CD4-positive, alpha-beta T cell treated with Interleukin-21 for 1 hour (primary cell): Measurements from ENCODE around the gene TAF12.
"Not testable (repeated sequence)": the region's sequence is repeated elsewhere in the genome, so short reads cannot be mapped to it uniquely, and the experiment has no call there.

Experiments
- DNase-seq: peaks from one replicate; pipeline ENCODE4 v3.0.0-alpha.2; 2020

The TAF12 gene, protein sequence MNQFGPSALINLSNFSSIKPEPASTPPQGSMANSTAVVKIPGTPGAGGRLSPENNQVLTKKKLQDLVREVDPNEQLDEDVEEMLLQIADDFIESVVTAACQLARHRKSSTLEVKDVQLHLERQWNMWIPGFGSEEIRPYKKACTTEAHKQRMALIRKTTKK

DNA sequence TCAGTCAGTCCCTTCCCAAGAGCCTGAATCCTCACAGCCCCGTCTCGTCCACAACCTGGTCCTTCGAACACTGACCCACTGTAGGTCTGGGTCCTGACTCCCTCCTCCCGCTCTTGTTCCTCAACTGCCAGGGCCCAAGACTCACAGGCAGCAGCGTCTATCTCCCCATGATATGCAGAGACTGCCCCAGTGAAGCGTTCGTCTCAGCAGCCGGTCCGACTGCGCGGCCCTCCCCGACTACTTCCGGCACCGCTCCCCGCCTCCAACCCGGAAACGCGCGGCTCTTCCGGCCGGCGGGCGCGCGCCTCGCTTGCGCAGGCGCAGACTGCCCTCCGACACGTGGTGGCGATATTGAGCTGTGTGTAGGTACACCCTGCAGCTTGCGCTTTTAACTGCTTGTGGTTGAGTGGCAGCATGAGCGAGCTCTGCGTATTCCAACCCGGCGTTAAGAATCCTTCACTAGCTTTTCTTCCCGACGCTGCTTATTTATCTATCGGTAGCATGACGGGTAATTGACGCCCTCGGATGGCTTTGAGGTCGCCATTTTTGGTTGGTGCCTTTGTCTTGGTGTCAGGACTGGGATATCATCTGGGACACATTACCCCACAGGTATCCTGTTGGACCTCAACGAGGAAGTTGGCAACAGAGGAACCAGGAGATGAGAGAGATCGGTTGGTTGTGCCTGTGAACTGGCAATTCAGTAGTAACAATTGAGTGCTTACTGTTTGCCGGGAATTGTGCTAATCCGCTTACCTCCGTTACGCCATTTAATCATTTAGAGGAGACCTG, at the start of gene TAF12:
Gene TAF12 (minus strand): TSS at position 221 of the 789 bp plus-strand sequence. CDS start 20,986 bp downstream, outside the sequence.
- peak; percentile 97 for DNase-seq

DNA sequence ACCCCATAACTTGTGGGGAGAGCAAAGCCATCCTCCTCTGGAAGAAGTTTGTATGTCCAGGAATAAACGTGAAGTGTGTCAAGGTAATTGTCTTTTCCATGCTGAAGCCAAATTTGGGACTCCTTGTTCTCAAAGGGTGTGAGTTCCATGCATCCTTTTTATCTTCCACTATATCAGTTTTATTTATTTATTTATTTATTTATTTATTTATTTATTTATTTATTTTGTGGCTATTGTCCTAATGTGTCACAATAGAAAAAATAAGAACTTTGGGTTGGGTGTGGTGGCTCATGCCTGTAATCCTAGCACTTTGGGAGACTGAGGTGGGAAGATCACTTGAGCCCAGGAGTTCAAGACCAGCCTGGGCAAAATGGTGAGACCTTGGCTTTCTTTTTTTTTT, 48.8 kb upstream of the TAF12 start:
- DNase-seq, result not testable (repeated sequence)

DNA sequence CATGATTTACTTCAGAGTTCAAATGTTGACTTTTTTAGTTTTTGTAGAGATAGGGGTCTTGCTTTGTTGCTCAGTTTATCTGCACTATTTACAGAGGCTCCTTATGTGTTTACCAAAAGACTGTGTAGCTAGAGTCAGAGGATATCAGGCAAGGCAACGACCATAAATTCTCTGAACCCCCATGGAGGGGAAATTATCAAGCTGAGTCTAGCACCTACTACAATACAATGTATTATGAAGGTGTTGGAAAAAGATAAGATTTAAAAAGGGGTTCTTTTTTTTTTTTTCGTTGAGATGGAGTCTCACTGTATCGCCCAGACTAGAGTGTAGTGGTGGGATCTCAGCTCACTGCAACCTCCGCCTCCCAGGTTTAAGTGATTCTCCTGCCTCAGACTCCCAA, 42.1 kb upstream of the TAF12 start:
- DNase-seq, result no peak

DNA sequence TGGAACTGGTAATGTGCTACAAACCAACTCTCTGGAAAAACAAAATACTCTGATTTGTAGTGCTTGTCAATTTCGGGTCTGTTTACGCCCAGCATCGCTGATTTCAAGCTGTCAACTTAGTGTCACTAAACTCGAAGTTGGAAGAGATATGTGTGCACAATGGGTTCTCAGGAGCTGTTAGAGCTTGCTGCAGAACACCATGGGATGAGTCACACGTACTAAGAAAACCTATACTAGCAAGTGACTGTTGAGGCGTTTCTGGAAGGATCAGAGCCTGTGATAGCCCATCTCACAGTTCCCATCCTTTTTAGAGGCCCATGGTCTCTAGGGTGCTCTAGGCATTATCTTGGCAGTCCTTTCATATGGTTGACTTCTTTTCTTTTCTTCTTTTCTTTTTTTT, 40.0 kb upstream of the TAF12 start:
- no peak for DNase-seq

DNA sequence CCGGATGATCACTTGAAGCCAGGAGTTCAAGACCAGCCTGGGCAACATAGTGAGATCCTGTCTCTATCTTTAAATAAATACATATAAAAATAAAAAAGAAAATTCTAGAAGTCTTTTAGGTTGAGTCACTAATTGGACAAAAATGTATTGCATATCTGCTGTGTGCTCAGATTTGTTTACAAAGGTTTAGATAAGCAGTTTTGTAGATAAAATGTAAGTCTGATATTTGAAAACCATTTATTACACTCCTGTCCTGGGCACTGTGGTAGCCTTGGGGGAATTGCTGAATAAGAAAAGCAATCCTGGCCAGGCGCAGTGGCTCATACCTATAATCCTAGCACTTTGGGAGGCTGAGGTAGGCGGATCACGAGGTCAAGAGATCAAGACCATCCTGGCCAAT, 37.3 kb upstream of the TAF12 start:
- no peak for DNase-seq

DNA sequence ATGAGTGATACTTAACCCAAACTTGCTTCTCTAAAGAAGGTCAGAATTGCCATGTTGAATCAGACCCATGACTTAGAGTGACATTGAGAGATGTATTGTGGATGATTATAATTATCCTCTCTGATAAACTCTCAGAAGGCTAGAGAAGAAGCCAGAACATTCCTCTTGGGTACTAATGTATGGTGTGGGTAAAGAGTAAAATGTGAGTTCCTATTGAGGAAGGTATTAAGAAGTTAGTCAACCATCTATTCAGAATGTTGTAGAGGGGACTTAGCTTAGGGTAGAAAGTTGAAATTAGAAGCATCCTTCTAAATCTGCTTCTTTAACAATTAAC, 33.0 kb upstream of the TAF12 start:
- DNase-seq, result no peak

DNA sequence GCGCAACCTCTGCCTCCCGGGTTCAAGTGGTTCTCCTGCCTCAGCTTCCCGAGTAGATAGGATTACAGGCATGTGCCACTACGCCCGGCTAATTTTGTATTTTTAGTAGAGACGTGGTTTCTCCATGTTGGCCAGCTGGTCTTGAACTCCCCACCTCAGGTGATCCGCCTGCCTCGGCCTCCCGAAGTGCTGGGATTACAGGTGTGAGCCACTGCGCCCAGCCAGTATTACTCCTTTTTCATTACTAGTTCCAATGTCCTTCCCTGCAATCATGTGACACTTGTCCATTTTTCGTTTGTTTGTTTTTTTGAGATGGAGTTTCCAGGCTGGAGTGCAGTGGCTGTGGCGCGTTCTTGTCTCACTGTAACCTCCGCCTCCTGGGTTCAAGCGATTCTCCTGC, 30.1 kb upstream of the TAF12 start:
- DNase-seq, result not testable (repeated sequence)

DNA sequence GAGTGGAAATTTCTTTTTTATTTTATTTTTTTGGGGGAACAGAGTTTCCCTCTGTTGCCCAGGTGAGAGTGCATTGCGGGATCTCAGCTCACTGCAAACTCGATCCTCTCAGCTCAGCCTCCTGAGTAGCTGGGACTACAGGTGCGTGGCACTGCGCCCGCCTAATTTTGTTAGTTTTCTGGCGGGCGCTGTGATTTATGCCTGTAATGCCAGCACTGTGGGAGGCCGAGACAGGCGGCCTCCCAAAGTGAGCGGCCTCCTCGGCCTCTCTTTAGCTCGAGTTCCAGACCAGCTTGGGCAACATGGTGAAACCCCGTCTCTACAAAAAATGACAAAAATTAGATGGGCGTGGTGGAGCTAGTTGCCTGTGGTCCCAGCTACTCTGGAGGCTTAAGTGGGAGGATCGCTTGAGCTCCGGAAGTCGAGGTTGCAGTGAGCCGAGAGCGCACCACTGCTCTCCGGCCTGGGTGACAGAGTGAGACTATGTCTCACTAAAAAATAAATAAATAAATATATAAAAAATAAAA, 28.4 kb upstream of the TAF12 start:
- DNase-seq, result no peak

DNA sequence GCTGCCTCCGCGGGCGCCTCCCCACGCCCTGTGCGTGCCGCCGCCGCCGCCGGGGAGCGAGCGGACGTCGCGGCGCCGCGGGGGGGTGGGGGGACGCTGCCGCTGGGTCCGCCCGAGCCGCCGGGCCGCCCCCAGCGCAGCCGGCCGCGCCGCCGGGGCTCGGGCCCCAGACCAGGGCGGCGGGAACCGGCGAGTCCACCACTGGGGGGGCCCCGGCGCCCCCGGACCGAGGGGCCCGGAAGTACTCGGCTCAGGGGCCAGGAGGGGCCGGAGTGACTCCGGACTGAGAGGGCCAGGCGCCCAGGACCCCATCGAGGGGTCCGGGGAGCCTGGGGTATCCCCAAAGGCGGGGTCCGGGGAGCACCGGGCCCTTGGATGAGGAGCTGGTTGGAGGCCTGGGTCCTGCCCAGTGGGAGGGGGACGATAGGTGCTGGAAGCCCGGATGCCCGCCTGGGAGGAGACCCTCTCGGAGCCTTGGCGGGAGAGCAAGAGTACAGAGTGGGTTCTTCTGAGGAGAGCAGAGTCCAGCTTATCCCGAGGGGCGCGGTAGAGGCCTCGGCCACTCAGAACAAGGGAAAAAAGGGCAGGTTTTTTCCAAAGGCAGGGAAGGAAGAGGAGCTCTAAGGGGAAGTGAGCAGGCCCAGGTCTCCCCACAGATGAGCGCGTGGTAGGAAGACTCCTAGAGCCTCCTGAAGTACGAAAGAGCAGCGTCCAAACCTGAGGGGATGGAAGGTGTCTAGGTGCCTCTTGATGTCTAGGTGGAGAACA, 26.3 kb upstream of the TAF12 start:
- peak; percentile 37 for DNase-seq

DNA sequence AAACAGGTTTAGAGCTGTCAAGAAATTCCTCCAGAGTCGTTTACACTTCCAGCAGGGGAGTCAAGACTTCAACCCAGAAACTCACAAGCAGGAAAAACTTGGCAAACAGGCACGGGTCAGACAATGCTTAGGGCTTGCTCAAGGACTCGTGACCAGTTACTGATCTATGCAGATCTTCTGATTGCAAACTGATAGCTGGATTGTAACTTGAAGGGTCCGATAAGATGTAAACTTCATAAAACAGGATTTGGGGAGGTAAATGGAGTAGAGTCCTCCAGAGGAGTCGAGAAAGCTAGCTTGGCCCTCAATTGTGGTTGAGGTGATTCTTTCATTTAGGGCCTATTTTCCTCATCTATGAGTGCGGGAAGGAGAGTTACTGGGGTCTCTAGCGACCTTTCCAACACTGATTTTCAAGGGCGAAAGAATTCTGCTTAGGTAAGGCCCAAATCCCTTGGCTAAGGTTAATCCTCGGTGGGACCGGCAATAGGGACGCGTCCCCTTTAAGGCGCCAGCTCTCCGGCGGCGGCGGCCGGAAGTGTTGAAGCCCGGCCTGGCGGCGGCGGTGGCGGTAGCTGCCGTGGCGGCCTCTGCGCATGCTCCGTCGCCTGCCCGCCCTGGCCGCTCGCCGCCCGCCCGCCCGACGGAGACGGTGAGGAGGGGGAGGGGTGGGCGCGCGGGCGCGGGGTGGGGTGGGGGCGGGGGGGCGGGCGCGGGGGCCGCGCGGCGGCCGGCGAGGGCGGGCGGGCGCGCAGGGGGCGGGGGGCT, 25.5 kb upstream of the TAF12 start, which contains the start of gene GMEB1:
Gene GMEB1 (plus strand): TSS at position 594 of the 765 bp plus-strand sequence. CDS start 14,829 bp downstream, outside the sequence.
- DNase-seq, result peak; percentile 87

DNA sequence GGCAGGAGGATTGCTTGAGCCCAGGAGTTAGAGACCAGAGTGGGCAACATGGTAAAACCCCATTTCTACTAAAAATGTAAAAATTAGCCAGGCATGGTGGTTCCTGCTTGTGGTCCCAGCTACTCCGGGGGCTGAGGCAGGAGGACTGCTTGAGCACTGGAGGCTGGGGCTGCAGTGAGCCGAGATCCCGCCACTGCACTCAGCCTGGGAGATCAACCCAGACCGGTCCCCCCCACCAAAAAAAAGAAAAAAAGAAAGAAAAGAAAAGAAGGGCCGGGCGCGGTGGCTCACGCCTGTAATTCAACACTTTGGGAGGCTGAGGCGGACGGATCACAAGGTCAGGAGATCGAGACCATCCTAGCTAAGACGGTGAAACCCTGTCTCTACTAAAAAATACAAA, 23.9 kb upstream of the TAF12 start:
- DNase-seq, result no peak

DNA sequence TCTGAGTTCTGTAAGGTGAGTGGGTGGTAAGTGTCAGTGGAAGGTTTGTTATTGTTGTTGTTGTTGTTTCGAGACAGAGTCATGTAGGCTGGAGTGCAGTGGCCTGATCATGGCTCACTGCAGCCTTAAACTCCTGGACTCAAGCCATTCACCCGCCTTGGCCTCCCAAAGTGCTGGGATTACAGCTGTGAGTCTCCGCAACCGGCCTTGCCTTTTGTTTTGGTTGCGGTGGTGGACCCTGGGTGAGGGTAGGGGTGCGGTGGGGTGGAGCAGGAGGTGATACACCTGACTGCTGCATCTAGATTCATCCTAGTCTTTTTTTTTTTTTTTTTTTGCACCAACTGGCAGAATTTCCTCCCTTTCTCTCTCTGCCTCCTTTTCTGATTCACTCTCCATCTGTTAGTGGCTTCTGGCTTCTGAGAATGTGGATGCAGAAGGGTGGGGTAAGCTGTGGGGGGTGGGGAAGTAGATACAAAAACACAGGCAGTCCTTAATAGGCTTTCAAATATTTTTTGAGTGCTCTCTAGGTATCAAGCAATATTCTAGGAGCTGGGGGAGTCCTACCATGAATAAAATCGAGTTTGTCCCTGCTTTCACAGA, 21.1 kb upstream of the TAF12 start:
- DNase-seq, result no peak

DNA sequence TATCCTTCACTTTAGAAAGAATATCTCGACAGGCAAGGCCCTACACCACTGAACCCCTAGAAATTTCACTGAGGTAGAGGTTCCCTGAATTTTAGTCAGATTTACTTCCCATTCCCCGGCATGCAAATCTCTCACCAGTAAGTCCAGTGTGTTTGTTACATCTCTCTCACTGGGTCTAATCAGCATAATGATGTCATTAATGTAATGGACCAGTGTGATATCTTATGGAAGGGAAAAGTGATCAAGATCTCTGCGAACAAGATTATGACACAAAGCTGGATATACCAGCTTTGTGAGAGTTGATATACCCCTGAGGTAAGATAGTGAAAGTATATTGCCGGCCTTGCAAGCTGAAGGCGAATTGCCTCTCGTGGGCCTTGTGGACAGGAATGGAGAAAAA, 13.5 kb upstream of the TAF12 start:
- DNase-seq, result no peak

DNA sequence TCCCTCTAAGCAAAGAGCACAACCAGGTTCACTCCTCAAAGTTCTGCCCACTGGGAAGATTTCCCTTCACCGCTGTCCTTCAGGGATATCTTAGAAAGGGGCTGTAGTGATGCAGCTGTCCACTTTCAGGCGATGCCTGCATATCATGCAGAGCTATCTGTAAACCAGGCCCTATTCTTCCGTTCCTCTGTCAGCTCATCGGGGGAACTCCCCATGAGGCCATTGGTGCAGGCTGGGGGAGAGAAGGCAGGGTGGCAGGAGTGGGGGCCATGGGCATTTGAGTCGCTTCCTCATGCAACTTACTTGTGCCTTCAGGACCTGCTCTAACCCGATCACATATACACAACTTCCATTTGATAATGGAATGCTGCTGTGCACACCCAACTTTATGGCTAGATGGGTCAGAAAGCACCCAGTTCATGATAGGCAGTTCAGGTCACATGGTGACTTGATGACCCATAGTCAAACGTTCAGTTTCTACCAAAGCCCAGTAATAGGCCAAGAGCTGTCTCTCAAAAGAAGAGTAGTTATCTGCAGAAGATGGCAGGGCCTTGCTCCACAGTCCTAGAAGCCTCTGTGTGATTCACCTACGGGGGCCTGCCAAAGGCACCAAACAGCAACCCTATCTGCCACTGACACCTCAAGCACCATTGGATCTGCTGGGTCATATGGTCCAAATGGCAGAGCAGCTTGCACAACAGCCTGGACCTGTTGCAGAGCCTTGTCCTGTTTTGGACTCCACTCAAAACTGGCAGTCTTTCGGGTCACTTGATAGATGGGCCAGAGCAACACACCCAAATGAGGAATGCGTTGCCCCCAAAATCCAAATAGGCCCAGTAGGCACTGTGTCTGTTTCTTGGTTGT, 12.8 kb upstream of the TAF12 start:
- not testable (repeated sequence) for DNase-seq

DNA sequence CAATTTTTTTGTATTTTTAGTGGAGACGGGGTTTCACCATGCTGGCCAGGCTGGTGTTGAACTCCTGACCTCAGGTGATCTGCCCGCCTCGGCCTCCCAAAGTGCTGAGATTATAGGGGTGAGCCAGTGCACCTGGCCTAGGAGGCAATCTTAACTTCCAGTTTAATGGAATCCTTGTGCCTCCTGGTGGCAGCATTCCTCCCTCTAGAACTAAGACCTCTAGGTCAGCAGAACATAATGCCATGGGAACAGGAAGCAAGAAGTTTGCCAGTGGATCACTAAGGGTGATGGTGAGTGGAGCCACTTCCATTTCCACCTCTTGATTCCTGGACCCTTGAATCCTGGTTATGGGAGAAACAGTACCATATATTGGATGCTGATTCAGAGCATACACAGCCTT, 11.0 kb upstream of the TAF12 start:
- DNase-seq, result peak; percentile 25

DNA sequence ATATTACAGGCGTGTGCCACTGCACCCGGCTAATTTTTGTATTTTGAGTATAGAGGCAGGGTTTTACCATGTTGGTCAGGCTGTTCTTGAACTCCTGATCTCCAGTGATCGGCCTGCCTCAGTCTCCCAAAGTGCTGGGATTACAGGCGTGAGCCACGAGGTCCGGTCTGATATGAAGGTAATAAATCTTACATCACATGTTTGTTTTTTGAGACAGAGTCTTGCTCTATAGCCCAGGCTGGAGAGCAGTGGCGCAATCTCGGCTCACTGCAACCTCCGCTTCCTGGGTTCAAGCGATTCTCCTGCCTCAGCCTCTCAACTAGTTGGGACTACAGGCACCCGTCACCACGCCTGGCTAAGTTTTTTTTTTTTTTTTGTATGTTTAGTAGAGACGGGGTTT, 10.2 kb upstream of the TAF12 start:
- not testable (repeated sequence) for DNase-seq

DNA sequence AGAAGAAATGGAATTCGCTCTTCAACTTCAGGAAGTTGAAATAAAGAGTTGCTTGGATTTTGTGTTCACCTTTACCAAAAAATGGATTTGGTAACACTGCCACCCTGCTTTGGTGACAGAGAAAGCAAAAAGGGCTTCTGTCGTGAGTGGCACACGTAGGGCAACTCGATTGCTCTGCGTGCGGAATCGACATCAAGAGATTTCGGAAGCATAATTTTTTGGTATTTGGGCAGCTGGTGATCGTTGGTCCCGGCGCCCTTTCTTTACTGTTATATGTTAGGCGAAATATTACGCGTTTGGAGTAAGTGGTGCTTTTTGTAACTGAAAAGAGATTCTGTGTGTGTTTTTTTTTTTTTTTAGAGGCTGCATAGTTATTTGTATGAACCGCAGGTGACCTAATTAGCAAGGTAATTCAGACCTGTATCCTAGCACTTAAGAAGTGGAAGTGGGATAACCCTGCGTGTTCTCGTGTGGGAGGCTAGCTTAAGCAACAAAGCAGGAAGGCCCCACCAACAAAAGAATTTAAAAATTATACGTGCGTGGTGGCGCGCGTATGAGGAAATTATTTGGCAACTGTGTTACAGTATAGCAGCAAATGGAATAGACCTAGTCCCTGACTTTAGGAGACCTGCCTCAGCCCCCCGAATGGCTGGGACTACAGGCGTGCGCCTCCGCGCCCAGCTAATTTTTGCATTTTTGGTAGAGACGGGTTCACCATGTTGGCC, 5.8 kb upstream of the TAF12 start, which contains the start of gene RNU11:
Gene RNU11 (plus strand): TSS at position 127 of the 725 bp plus-strand sequence.
- peak; percentile 94 for DNase-seq

DNA sequence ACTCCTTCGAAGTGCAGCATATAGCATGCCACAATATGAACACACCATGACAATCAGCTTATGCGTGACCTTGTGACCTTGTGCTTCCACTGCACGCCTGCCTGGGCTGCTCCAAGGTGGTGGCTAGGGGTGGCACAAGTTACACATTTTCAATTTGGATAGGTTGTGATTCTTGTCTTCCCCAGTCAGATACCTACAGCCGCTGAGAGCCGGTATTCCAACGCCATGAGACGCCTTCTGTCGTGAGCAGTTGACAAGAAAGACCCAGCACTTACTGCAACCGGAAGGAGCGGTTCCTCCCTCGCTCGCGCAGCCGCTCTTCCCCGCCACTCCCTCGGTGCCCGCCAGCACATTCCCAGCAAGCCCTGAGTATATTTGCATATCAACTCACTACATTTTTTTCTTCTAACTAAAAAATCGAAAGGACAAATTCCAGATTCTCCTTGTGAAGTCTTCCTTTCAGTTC, 5.2 kb upstream of the TAF12 start:
- DNase-seq, result peak; percentile 94

DNA sequence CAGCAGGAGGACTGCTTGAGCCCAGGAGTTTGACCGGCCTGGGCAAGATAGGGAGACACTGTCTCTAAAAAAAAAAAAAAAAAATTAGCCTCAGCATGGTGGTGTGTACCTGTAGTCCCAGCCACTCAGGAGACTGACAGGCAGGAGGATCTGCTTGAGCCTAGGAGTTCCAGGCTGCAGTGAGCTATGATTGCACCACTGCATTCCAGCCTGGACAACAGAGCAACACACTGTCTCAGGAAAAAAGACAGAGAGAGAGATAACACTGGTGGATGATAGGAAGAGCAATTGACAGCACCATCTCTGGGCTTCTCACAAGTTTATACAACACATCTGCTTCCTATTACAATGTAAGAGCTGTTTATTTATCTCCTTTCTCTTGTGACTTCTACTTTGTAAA, 3.2 kb upstream of the TAF12 start:
- no peak for DNase-seq

DNA sequence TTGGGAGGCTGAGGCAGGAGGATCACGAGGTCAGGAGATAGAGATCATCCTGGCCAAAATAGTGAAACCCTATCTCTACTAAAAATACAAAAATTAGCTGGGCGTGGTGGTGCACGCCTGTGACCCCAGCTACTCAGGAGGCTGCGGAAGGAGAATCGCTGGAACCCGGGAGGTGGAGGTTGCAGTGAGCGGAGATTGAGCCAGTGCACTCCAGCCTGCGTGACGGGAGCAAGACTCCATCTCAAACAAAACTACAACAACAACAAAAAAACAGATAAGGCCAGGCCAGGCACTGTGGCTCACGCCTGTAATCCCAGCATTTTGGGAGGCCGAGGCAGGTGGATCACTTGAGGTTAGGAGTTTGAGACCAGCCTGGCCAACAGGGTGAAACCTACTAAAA, 2.5 kb upstream of the TAF12 start:
- not testable (repeated sequence) for DNase-seq
